Osteocyte (in vitro differentiated cells): ENCODE results near the gene PCED1A. TPM values are rescaled to one million over a fixed set of nuclear protein-coding genes. Genes with fewer than 3 reads are reported as not detected.

ENCODE experiments used
- DNase-seq: peaks from one replicate; pipeline ENCODE4 v3.0.0; 2021; ENCODE audit warnings: mixed read lengths; ENCODE audit not compliant: unreplicated experiment; ENCODE audit errors: extremely low spot score
- H3K27ac Mint-ChIP-seq: one replicate; pipeline ENCODE4 v1.8.0; 2021; ENCODE audit warnings: mild to moderate bottlenecking, mixed read lengths; ENCODE audit not compliant: unreplicated experiment
- H3K27me3 Mint-ChIP-seq: one replicate; pipeline ENCODE4 v1.8.0; 2021; ENCODE audit warnings: mixed read lengths; ENCODE audit not compliant: unreplicated experiment
- H3K36me3 Mint-ChIP-seq: one replicate; pipeline ENCODE4 v1.8.0; 2021; ENCODE audit warnings: mixed read lengths; ENCODE audit not compliant: unreplicated experiment
- H3K4me1 Mint-ChIP-seq: one replicate; pipeline ENCODE4 v1.8.0; 2021; ENCODE audit warnings: mixed read lengths; ENCODE audit not compliant: unreplicated experiment
- H3K4me3 Mint-ChIP-seq: one replicate; pipeline ENCODE4 v1.8.0; 2021; ENCODE audit warnings: mild to moderate bottlenecking, moderate library complexity, mixed read lengths; ENCODE audit not compliant: unreplicated experiment
- H3K9me3 Mint-ChIP-seq: one replicate; pipeline ENCODE4 v1.8.0; 2021; ENCODE audit warnings: mixed read lengths; ENCODE audit not compliant: unreplicated experiment
- total RNA-seq: library from RNA; stranded (reverse); gene quantifications from 2 replicates; pipeline ENCODE4 v1.2.1, GENCODE V29; 2021
- TF ChIP-seq, protein P1 (sequence below): fragments of 200-600 bp; sonication (generic); IDR thresholded peaks from 2 replicates; pipeline ENCODE4 v1.5.0; 2021; ENCODE audit warnings: antibody characterized with exemption, mild to moderate bottlenecking, moderate library complexity

The PCED1A gene
- total RNA-seq, 1 donor from 2014 or later: 80.8 TPM

DNA sequence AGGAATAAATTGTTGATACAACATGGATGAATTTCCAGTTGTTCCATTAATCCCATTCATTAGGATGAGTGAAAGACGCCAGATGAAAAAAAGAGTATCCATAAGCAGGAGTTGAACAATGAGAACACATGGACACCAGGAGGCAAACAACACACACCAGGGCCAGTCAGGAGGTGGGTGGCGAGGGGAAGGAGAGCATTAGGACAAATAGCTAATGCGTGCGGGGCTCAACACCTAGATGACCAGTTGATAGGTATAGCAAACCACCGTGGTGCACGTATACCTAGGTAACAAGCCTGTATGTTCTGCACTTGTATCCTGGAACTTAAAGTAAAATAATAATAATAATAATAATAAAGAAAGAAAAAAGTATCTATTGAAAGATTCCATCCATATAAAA lies 11.1 kb downstream of the PCED1A start:
- H3K4me3 Mint-ChIP-seq: no peak overlapping the region
- H3K36me3 Mint-ChIP-seq: no peaks in the 10 kb centered on the region
- DNase-seq: no peak
- no peaks in the 10 kb centered on the region for H3K9me3 Mint-ChIP-seq
- H3K27ac Mint-ChIP-seq: no peak overlapping the region
- H3K4me1 Mint-ChIP-seq: peaks cover 15% of the 10 kb centered on the region
- TF ChIP-seq, protein P1, sequence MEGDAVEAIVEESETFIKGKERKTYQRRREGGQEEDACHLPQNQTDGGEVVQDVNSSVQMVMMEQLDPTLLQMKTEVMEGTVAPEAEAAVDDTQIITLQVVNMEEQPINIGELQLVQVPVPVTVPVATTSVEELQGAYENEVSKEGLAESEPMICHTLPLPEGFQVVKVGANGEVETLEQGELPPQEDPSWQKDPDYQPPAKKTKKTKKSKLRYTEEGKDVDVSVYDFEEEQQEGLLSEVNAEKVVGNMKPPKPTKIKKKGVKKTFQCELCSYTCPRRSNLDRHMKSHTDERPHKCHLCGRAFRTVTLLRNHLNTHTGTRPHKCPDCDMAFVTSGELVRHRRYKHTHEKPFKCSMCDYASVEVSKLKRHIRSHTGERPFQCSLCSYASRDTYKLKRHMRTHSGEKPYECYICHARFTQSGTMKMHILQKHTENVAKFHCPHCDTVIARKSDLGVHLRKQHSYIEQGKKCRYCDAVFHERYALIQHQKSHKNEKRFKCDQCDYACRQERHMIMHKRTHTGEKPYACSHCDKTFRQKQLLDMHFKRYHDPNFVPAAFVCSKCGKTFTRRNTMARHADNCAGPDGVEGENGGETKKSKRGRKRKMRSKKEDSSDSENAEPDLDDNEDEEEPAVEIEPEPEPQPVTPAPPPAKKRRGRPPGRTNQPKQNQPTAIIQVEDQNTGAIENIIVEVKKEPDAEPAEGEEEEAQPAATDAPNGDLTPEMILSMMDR: no peak
- H3K27me3 Mint-ChIP-seq: peaks cover 14% of the 10 kb centered on the region

DNA sequence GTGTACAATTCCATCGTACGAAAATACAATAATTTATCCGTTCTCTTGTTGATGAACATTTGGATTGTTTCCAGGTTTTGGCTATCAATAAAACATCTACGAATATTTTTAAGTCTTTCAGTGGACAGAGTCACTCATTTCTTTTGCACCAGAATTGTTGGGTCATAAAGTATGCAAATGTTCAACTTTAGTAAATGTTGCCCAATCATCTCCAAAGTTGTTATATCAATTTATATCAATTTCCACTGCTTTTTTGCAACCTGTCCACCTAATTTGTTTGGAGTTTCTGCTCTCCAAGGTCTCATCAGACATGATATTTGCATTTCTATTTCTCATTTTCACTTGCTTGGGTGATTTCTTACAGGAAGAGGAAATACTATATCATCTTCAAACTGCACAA lies 13.8 kb downstream of the PCED1A start:
- DNase-seq: no peak
- Mint-ChIP-seq H3K27me3 (peaks cover 14% of the 10 kb centered on the region), H3K27ac (no peak overlapping the region), H3K9me3 (no peaks in the 10 kb centered on the region), H3K4me3 (no peak overlapping the region), H3K36me3 (no peaks in the 10 kb centered on the region), H3K4me1 (peaks cover 12% of the 10 kb centered on the region)
- TF ChIP-seq, protein P1: no peak

DNA sequence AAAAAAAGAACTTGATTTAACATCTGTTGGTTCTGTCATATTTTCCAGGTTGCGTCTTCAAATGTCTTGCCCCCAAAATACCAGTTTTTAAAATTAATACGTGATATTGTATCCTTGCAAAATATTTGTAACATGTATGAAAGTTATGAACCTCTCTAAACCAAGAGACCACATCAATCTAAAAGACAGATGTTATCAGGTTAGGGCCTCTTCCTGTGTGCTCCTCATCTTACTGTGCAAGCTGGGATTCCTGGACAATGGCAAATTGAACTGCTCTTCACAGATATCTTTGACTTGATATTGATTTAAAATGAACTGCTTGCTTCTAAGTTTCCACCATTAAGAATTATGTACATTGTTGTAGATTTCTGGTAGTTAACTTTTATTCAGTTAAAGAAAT lies 14.7 kb downstream of the PCED1A start:
- peaks cover 14% of the 10 kb centered on the region for H3K27me3 Mint-ChIP-seq
- no peak overlapping the region for H3K4me3 Mint-ChIP-seq
- H3K4me1 Mint-ChIP-seq: peaks cover 12% of the 10 kb centered on the region
- H3K27ac Mint-ChIP-seq: no peak overlapping the region
- TF ChIP-seq, protein P1: no peak
- H3K36me3 Mint-ChIP-seq: no peaks in the 10 kb centered on the region
- DNase-seq: no peak
- H3K9me3 Mint-ChIP-seq: no peaks in the 10 kb centered on the region

DNA sequence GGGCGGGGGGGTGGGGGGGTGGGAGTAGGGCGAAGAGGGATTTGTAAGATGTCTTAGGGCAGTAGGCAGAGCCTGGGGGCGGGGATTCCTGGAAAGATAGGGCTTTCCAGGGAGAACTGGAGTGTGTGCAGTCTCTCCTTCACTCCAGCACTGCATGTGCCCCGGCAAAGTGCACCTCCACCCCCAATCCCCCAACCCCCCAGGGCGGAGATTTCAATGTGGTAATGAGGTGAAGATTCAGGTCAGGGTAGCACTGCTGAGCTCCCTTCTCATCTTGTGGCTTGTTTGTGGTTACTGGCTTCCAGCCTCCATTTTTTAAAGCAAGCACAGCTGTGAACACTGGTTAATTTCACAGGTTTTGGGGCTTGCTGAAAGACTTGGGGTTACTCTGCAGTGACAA lies 18.4 kb downstream of the PCED1A start:
- TF ChIP-seq, protein P1: no peak
- Mint-ChIP-seq H3K27me3 (no peaks in the 10 kb centered on the region), H3K9me3 (no peaks in the 10 kb centered on the region), H3K27ac (no peak overlapping the region), H3K4me1 (peaks cover 43% of the 10 kb centered on the region), H3K4me3 (no peak overlapping the region), H3K36me3 (no peaks in the 10 kb centered on the region)
- DNase-seq: peak; percentile 73

DNA sequence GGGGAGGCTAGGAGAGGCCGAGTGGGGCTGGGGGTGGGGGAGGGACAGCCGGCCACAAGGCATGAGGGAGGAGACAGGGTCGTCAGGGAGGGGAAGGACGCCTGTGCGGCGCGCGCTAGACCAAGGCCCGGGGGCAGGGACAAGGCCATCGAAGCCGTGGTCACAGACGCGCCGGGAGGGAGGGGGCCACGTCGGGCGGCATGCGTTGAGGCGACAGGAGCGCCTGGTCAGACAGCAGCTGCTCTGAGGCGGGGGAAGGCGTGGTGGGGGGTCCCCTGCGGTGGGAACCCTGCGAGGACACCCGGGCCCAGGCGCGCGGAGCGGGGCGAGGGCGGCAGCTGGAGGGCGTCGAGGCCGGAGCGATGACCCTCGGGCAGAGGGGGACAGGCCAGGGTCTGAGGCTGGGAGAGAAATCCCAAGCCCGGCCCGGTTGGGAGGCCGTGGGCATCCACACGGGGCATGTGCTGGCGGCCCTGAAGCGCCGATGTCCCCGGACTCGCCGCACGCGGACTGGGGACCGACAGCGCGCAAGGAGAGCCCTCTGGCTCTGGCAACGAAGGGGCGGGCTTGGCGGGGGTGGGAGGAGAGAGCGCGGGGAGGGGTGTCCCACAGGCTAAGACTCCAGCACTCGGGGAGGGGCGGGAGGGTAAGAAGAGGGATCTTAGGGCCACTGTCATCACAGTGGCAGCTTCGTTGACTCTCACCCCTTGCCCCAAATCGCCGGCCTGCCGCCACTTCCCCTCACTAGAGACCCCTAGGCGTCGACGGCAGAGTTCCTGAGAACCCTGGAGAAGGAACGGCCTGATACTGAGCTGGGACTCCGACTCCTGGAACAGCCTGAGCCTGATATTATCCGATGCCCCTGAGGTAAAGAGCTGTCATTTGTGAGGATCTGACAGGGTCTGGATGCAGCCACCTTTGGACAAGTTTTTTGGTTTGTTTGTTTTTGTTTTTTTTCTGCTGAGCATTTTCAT lies 19.3 kb downstream of the PCED1A start:
- peak; percentile 81 for DNase-seq
- H3K27me3 Mint-ChIP-seq: no peaks in the 10 kb centered on the region
- H3K4me3 Mint-ChIP-seq: no peak overlapping the region
- H3K4me1 Mint-ChIP-seq: peaks cover 47% of the 10 kb centered on the region
- TF ChIP-seq, protein P1: no peak
- H3K27ac Mint-ChIP-seq: no peak overlapping the region
- no peaks in the 10 kb centered on the region for H3K9me3 Mint-ChIP-seq
- H3K36me3 Mint-ChIP-seq: no peaks in the 10 kb centered on the region
